Psoas muscle (tissue), 8 donors: Measurements from ENCODE around the gene PSD4. TPM values are rescaled to one million over a fixed set of nuclear protein-coding genes. Genes with fewer than 3 reads are reported as not detected.

ENCODE experiments used
- ATAC-seq, 4 donors: fragments of 200-7000 bp; cut with Tn5 transposase; one replicate each; pipeline ENCODE4 v1.9.1; 2020; ENCODE audit warnings: moderate library complexity in 3 of 4, mild to moderate bottlenecking in 2 of 4
- DNase-seq, 2 donors: peaks; one replicate each; pipeline ENCODE4 v3.0.0-alpha.2; 2020
- H3K27ac ChIP-seq: fragments of 200-600 bp; one replicate; pipeline ENCODE4 v1.8.0; 2022
- H3K27me3 ChIP-seq, 3 donors: fragments of 200-600 bp in 1 of 3; one replicate each; pipeline versions ENCODE4 v1.6.1 to v1.8.0; 2013 to 2022; ENCODE audit warnings: low read length in 2 of 3, mild to moderate bottlenecking in 2 of 3, moderate library complexity in 1 of 3; ENCODE audit not compliant: insufficient read depth in 3 of 3
- H3K36me3 ChIP-seq, 2 donors: fragments of 200-600 bp in 1 of 2; one replicate each; pipeline versions ENCODE4 v1.6.1 to v1.8.0; 2013 to 2022; ENCODE audit warnings: low read depth in 1 of 2, mild to moderate bottlenecking in 1 of 2, moderate library complexity in 1 of 2; ENCODE audit not compliant: insufficient read depth in 1 of 2
- H3K4me1 ChIP-seq: fragments of 200-600 bp; one replicate; pipeline ENCODE4 v1.8.0; 2022
- H3K4me3 ChIP-seq: fragments of 200-600 bp; one replicate; pipeline ENCODE4 v1.8.0; 2022; ENCODE audit warnings: mild to moderate bottlenecking
- H3K9me3 ChIP-seq: fragments of 200-600 bp; one replicate; pipeline ENCODE4 v1.8.0; 2022
- CTCF ChIP-seq: fragments of 200-600 bp; IDR thresholded peaks from one replicate; pipeline ENCODE4 v1.8.0; 2022; ENCODE audit warnings: antibody characterized with exemption
- WGBS, 3 donors: extraction: QIAGEN DNeasy Blood & Tissue Kit; methylation state at CpG; one replicate each; pipeline versions ENCODE4 v1.1.6 to v1.1.7; 2013; 5-methylcytosine and 5-hydroxymethylcytosine counted together
- intact Hi-C, 2 donors: fragments of 100-400 bp; cut with DNase I; formaldehyde crosslinking; loops; one replicate each; pipeline versions ENCODE4 v1.11.0 to v1.14.2; 2022
- polyA plus RNA-seq, 3 donors: library from polyadenylated mRNA; stranded (reverse); fragments of 200-250 nt; gene quantifications; one replicate each; pipeline ENCODE4 v1.2.3, GENCODE V29; 2013
- total RNA-seq, 4 donors: library from RNA; stranded (reverse); fragmentation: NEBNext Ultra II Directional in 2 of 4; extraction: Animal tissue kit (Norgen Biotek cat#: 25700) in 2 of 4; gene quantifications; one replicate each; pipeline versions ENCODE4 v1.2.1 to v1.2.4, GENCODE V29; 2021 to 2023
- donor health status: healthy with polysubstance abuse.
- donor health status: DM: no; HTN: no; CAD: no; lungs with moderate emphysema.
- donor health status: Bipolar disorder and iron deficiency.
- donor health status: healthy.
- donor health status: DM: yes; HTN: yes; CAD: no.
- donor health status: DM: no; HTN: no; CAD: no.
- donor health status: DM: no; HTN: no; CAD: no.
- donor health status: DM: yes; HTN: yes; CAD: no.

Gene PSD4
- total and polyA plus RNA-seq, 7 donors = 0.35 to 1.7 (median 0.87) TPM

GRCh38 chr2:113212245-113213060, 38.7 kb downstream of the PSD4 start:
- peak overlapping the region; percentile 63 for H3K27ac ChIP-seq
- 20 to 33% (median 24%) methylated on average over 23 to 26 of the region's 26 CpGs for WGBS, 3 donors
- H3K36me3 ChIP-seq = no peaks in the 10 kb centered on the region
- no peak overlapping the region for H3K4me3 ChIP-seq
- ATAC-seq (peak in 3 of 4 donors; percentile 13 to 31 (median 25)), DNase-seq (peak in 1 of 2 donors; percentile 48)
- TF ChIP-seq CTCF = no peak
- intact Hi-C loops = no loop called here
- no peaks in the 10 kb centered on the region for H3K9me3 ChIP-seq
- H3K27me3 ChIP-seq = no peaks in the 10 kb centered on the region
- no peaks in the 10 kb centered on the region for H3K4me1 ChIP-seq

GRCh38 chr2:113213061-113213930, 39.5 kb downstream of the PSD4 start:
- Histone ChIP-seq H3K4me3 (no peak overlapping the region), H3K27ac (peak overlapping the region; percentile 9), H3K36me3 (no peaks in the 10 kb centered on the region), H3K9me3 (no peaks in the 10 kb centered on the region), H3K4me1 (no peaks in the 10 kb centered on the region), H3K27me3 (no peaks in the 10 kb centered on the region)
- WGBS, 3 donors = 89 to 90% (median 90%) methylated on average over 14 of the region's 14 CpGs
- no peak for TF ChIP-seq CTCF
- no peak for DNase-seq
- intact Hi-C loops = no loop called here
- no peak for ATAC-seq

DNA sequence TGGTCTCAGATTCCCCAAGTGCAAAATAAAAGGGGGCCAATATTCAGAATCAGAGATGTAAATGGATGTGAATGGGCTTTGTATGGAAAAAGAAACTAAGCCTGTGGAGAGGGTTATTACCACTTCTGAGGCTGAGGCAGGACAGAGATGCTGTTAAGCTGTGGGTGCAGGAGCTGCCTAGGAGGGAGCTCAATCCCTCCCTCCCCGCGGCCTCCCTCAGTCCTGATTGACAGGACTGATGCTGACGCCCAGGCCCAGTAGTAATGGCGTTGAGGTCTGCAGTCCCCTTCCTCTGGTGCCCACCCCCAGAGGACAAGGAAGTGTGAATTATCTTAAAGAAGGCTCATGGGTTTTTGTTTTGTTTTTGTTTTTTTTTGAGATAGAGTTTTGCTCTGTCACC, 40.4 kb downstream of the PSD4 start:
- Histone ChIP-seq H3K4me3 (no peak overlapping the region), H3K36me3 (no peaks in the 10 kb centered on the region), H3K9me3 (no peaks in the 10 kb centered on the region), H3K4me1 (peaks cover 1% of the 10 kb centered on the region), H3K27ac (no peak overlapping the region), H3K27me3 (no peaks in the 10 kb centered on the region)
- intact Hi-C loops = loop anchor here in 1 of 2 donors (2.0 kb wide), 1 partner anchor 23 kb away; no protein-coding TSS in a partner anchor
- no peak for DNase-seq
- 86 to 92% (median 87%) methylated on average over 4 of the region's 4 CpGs for WGBS, 3 donors
- TF ChIP-seq CTCF = no peak
- ATAC-seq = no peak

DNA sequence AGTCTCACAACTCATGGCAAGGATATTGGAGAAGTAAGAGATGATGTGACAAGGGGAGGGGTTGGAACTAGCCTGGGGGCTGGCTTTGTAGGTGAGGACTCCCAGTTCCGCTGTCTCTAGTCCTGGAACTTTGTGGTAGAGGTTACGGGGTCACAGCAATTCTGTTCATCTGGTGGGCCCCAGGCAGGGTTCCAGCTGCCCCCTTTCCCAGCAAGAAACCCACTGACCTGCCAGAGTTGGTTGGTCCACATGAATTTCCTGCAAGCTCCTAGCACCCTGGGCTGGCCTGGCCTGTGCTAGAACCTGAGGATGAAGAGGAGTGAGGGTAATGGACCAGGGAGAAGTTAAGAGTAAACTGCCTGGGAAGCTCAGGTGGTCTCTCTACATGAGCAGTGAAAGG, 41.3 kb downstream of the PSD4 start:
- intact Hi-C loops = loop anchor here in 1 of 2 donors (2.0 kb wide), 1 partner anchor 22 kb away; no protein-coding TSS in a partner anchor
- TF ChIP-seq CTCF = no peak
- Histone ChIP-seq H3K27me3 (no peaks in the 10 kb centered on the region), H3K4me1 (peaks cover 5% of the 10 kb centered on the region), H3K27ac (no peak overlapping the region), H3K9me3 (no peaks in the 10 kb centered on the region), H3K4me3 (no peak overlapping the region), H3K36me3 (no peaks in the 10 kb centered on the region)
- ATAC-seq (no peak), DNase-seq (no peak)
- WGBS, 3 donors = 94 to 100% (median 98%) methylated on average over 2 of the region's 2 CpGs
